ENCODE data around the gene PHF20. TPM values are rescaled to one million over a fixed set of nuclear protein-coding genes. Genes with fewer than 3 reads are reported as not detected.
"Not testable (repeated sequence)": the region's sequence is repeated elsewhere in the genome, so short reads cannot be mapped to it uniquely, and the experiment has no call there.

The PHF20 gene
- total RNA-seq, 1 donor from 2014 or later, result 47.0 TPM

DNA sequence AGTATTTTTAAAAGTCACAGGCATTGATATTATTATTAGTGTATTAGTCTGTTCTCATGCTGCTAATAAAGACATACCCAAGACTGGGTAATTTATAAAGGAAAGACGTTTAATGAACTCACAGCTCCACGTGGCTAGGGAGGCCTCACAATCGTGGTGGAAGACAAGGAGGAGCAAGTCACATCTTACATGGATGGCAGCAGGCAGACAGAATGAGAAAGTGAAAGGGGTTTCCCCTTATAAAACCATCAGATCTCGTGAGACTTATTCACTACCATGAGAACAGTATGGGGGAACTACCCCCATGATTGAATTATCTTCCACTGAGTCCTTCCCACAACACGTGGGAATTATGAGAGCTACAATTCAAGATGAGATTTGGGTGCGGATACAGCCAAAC, 187.5 kb downstream of the PHF20 start:
- DNase-seq (ENCODE audit: extremely low read depth, low read depth, low spot score), result not testable (repeated sequence)

DNA sequence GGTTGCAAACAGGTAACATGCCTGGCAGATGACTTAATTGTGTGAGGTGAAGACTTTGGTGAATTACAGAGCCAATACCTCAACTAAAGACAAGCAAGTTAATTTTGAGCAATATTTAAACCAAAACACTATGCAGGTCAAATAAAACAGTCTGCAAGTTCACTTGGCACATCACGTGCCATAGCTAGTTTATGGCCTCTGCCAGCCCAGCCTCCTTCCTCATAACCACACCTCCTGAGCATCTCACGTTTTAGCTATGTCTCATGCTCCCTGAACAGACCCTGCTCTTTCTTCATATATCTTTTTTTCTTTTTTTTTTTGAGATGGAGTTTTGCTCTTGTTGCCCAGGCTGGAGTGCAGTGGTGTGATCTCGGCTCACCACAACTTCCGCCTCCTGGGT, 192.1 kb downstream of the PHF20 start:
- no peak for DNase-seq (ENCODE audit: extremely low read depth, low read depth, low spot score)

DNA sequence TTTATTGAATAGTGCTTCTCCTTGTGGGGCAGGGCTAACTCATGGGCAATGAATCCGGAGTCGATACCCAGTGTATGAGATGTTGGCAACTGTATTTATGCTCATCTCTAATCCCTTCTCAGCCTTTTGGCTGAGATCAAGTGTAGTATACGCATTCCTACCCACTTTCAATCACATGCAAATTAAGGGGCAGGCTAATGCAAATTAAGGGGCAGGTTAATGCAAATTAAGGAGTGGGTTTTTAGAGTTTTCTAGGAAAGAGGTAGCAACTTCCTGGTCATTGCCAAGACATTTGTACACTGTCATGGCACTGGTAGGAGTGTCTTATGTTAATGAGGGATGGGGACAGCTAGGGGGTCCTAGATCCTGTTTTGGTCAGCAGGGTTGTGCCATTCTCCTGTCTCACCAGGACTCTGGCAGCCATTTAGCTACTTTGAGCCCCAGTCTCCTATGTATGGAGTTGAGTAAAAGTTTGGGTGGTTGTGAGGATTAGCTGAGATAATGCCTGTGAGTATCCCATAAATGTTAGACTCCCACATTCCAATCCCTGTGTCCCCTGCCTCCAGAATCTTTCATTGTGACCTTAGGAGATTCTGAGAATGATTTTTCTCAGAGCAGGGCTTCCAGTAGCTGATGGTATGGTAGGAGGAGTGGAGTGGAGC, 196.3 kb downstream of the PHF20 start, which contains the start of gene CNBD2:
Gene CNBD2 (plus strand): TSS at position 612 of the 662 bp plus-strand sequence. CDS start 173 bp downstream, outside the sequence.
- DNase-seq (ENCODE audit: extremely low read depth, low read depth, low spot score), result no peak

DNA sequence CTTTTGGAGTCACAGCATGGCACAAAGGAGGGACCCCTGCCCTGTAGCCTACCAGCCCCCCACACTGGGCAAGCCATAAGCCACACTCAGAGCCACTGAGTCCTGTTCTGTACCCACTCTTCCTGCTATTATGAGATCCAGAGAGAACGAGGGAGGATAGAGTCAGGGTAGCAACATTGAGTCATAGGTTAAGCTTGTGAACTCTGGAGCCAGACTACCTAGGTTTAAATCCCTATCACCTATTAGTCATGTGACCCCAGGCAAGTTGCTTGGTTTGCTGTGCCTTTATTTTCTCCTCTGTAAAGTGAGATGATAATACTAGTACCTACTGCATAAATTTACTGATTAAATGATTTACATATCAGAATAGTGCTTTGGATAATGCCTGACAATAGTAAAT, 197.1 kb downstream of the PHF20 start:
- DNase-seq (ENCODE audit: extremely low read depth, low read depth, low spot score), result no peak

DNA sequence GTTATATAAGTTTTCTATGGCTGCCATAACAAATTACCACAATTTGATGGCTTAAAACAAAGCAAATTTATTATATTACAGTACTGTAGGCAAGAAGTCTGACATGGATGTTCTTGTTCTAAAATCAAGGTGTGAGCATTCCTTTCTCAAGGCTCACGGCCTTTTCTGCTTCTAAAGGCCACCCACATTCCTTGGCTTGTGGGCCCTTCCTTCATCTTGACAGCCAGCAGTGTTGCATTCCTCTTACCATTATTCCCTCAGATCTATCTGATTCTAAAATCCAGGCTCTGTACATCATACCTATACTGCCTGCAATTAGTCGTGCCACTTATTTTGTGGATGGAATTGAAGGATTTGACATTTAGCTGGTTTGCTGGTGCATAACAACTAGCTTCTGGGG, 200.2 kb downstream of the PHF20 start:
- no peak for DNase-seq (ENCODE audit: extremely low read depth, low read depth, low spot score)

DNA sequence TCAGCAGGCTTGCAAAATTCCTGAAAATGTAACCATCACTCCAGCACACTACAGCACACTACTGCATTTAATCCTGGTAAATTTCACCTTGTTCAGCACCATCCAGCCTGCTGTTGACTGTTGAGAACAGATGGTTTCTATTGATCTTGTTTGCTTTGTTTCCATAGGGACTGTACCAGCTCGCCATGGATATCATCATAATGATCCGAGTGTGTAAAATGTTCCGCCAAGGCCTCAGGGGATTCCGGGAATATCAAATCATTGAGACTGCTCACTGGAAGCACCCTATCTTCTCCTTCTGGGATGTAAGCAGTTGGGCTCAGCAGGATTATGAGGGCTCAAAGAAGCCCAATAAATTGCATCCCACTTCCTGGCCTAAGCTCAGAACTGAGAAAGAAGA, 200.6 kb downstream of the PHF20 start:
- no peak for DNase-seq (ENCODE audit: extremely low read depth, low read depth, low spot score)

DNA sequence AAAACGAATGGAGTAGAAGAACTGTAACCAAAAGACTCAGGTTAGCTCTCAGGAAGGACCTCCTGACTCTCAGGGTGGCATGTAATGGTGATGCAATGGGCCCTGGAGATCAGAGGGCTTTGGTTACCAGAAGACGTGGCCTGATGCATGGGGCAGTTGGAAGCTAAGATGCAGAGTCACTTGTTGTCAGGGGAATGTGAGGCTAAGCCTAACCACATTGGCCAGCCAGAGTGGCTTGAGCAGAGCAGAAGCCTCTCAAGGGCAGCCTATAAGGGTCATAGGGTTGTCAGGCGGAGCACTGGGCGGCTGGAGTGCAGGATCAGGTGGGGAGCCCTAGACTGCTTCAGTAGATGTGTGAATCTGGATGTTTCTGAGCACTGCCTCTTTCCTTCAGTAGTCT, 202.4 kb downstream of the PHF20 start:
- DNase-seq (ENCODE audit: extremely low read depth, low read depth, low spot score), result no peak

DNA sequence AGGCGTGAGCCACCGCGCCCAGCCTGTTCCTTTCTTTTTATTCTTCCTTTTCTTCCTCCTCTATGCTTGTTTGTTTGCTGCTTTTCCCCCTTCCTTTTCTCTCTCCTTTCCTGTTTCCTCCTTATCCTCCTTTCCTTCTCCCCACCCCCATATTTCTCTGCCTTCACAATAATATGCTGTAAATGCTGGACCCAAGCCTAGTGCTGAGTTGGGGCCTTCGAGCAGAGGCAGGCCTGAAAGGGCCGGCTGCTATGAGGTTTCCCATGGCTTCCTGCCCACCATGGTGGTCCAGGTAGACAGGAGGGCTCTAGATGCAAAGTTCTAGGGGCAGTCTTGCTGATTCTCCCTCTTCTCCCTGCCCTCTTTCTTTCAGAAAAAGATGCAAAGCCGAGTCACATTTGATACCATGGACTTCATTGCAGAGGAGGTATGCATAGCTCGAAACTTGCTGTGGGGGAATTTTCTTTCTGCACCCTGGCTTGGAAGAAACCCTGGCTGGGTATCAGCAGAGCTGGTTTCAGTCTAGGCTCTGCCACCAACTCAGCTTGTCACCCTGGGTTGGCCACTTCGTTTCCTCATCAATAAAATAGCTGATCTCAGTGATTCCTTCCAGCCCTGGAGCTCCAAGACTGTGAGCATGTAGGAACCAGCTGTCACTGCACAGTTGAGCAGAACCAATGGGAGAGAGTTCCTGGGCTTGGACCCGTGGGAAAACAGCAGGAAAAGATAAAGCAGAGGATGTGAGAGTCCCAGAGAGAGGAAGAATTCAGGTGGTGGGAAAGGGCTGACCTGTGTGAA, 204.0 kb downstream of the PHF20 start:
- no peak for DNase-seq (ENCODE audit: extremely low read depth, low read depth, low spot score)

DNA sequence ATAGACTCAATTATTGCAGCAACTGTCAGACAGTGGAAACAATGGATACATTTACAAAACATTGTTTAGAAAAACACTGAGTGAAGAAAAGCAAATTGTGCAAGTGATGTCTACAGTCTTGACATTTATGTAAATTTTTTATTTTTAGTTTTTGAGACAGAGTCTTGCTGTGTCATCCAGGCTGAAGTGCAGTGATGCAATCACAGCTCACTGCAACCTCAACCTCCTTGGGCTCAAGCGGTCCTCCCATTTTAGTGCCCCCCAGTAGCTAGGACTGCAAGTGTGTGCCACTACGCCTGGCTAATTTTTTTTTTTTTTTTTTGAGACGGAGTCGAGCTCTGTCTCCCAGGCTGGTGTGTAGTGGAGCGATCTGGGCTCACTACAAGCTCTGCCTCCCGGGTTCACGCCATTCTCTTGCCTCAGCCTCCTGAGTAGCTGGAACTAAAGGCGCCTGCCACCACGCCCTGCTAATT, 206.3 kb downstream of the PHF20 start:
- no peak for DNase-seq (ENCODE audit: extremely low read depth, low read depth, low spot score)

DNA sequence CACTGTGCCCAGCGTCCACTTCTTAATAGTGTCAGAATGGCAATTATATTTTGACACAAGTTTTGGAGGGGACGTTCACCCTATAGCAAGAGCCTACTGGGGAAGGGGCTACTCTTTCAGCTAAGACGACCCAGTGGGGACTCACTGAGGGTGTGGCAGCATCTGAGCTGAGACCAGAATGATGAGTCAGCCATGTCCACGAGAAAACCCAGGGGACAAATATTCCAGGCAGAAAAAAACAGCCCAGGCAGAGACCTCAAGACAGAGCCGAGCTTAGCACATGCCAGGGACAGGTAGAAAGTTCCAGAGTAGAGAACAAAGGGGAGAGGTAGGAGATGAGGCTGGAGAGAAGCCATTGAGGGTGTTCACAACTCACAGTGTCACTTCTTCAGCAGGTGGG, 207.7 kb downstream of the PHF20 start:
- DNase-seq (ENCODE audit: extremely low read depth, low read depth, low spot score), result no peak

DNA sequence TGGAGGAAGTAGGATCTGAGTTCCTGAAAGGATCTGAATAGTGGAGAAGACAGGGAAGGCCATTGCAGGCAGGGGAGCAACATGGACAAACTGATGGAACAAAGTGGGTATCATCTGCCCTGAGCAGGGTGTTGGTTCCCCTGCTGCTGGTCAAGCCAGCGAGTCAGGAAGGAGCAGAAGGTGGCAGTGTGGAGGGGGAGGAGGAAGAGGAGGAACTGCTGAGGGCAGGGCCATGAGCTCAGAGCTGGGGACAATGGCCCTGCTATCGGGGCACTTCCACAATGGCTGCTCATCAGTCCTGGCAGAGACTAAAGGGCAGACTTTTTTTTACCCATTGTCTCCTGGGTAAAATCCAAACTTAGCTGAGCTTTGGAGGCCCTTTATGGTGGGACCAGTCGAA, 210.2 kb downstream of the PHF20 start:
- DNase-seq (ENCODE audit: extremely low read depth, low read depth, low spot score), result no peak

DNA sequence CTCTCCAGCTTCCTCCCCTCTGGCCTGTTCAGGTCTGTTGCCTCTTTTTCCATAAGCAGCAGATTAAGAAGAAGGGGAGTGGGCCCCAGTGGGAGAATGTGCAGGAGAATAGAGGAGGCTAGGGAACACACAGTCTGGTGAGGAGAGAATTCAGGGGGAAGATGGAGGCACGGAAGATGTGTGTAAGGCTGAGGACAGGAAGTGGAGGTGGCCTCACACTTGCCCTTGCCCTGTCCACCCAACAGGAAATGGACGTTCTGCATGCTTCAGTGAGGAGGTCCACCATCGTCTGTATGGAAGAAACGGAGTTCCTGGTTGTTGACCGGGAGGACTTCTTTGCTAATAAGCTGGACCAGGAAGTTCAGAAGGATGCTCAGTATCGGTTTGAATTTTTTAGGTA, 212.6 kb downstream of the PHF20 start:
- no peak for DNase-seq (ENCODE audit: extremely low read depth, low read depth, low spot score)

DNA sequence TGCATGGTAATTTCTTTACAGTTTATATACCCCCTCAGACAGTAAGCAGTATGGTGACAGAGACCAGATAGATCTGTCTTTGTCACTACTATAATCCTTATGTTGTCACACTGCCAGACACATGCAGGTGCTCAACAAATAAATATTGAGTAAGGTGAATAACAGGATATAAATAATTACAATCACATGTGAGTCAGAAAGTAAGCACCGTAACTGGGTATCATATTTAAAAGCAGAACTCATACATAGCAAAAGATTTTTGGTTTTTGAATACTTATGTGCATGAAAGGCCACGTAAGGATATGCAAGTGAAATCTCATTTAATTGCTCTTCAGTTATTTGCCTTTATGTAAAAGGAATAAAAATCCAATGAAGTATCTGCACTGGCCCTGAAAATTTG, 214.0 kb downstream of the PHF20 start:
- no peak for DNase-seq (ENCODE audit: extremely low read depth, low read depth, low spot score)

DNA sequence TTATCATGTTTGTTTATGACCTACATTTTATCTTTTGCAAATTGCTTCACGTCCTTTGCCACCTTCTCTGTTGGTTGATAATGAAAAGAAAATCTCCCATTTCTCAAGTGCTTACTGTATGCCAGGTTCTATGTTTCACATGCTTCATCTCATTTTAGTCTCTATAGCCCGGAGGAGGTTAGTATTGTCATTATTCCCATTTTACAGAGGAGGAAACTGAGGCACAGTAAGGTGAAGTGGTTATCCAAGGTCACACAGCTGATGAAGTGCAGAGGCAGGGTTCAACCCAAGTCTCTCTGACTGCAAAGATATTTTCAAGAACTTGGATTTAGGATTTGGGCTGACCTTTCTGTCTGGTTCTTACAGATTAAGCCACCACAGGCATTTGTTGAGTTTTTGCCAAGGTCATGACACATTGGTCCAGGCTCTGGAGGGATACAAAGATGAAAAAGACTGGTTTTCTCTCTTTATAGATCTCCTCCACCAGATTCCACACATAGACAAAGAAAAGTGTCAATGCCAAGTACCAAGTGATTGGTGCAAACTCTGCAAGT, 217.2 kb downstream of the PHF20 start:
- no peak for DNase-seq (ENCODE audit: extremely low read depth, low read depth, low spot score)

DNA sequence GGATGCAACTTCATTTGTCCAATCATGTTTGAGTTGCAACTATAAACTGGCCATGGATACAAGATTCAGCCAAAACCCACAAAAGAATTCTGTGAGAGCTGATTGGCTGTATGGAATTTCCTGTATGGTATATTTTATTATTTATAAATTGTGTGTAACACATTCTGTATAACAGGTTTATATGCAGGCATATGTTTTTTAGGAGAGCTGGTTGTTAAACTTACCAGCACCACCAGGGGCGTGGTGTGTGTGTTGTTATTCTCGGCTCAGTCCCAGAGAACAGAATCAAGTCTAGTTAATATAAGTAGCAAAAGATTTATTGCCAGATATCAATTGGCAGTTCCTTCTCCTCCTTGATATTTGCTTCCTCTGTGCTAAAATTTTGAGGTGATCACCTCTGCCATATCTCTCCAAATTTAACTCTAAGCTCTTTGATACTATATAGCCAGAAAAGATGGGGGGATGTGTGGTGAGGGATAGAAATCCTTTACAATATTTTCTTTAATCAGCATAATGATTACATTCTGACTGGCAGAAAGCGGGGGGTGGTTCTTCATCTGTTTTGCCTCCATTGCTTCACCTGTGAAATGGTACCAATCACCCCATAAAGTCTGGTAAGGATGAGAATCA, 219.4 kb downstream of the PHF20 start:
- DNase-seq (ENCODE audit: extremely low read depth, low read depth, low spot score), result no peak

DNA sequence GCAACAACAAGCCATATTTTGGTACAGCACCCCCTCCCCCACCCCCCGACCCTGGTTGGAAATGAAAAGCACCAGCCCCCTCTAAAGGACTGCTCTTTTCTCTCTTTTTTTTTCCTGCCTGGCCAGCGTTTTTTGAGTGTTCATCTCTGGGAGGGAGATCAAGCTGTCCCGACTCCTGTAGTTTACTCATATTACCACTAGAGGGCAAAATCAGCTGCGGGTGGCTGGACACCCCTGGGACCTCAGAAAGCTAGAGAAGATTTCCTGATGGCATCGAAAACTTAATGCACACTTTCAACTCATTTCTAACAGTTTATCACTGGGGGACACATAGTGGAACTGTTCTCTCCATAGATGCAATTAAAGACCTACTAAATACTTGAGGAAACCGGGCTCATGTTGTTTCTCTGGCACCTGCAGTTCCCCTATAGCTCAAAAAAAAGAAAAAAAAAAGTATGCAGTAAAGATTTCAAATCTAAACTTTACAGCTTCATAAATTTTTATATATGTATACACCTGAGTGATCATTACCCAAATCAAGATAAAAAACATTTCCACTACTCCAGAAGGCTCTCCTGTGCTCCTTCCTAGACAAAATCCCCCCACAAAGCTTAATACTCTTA, 221.0 kb downstream of the PHF20 start:
- DNase-seq (ENCODE audit: extremely low read depth, low read depth, low spot score), result no peak

DNA sequence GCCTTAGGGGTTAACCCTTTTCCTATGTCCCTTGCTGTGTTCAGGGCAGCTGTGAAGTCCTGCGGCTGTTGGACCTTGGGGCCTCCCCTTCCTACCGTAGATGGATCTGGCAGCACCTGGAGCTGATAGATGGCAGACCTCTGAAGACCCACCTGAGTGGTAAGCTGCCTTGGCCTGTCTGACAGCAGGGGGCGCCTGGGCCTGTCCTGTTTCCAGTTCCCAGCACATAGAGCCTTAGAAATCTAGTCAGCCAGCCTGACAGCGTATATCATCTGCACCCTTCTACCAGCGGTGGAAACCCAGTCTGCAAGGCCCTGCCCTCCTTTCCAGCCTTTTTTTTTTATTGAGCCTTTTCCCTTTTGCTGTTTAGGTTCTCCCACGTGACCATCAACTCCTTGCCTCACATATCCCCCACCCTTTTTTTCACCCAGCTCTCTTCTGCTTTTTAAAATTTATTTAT, 223.2 kb downstream of the PHF20 start:
- DNase-seq (ENCODE audit: extremely low read depth, low read depth, low spot score), result peak; percentile 48

DNA sequence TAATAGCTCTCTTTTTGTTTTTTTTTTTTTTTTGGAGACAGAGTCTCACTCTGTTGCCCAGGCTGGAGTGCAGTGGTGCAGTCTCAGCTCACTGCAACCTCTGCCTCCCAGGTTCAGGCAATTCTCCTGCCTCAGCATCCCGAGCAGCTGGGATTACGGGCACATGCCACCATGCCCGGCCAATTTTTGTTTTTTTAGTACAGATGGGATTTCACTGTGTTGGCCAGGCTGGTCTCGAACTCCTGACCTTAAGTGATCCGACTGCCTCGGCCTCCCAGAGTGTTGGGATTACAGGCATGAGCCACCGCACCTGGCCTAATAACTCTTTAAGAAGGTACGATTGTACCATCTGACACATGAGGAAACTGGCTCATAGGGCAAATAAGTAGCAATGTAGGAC, 224.7 kb downstream of the PHF20 start:
- DNase-seq (ENCODE audit: extremely low read depth, low read depth, low spot score), result not testable (repeated sequence)

All from glomerular endothelial cell (primary cell).